GM19351 (cell line): ENCODE data around the gene THOC6.

Experiments used
- ATAC-seq: cut with Tn5 transposase; IDR thresholded peaks from one replicate; pipeline ENCODE4 v1.9.1; 2021; ENCODE audit warnings: mild to moderate bottlenecking, moderate library complexity; ENCODE audit not compliant: unreplicated experiment

THOC6 gene

GRCh38 chr16:2991566-2992261 is 32.1 kb upstream of the THOC6 start:
- ATAC-seq: no peak

GRCh38 chr16:2992383-2993081 is 31.3 kb upstream of the THOC6 start:
- ATAC-seq: no peak

DNA sequence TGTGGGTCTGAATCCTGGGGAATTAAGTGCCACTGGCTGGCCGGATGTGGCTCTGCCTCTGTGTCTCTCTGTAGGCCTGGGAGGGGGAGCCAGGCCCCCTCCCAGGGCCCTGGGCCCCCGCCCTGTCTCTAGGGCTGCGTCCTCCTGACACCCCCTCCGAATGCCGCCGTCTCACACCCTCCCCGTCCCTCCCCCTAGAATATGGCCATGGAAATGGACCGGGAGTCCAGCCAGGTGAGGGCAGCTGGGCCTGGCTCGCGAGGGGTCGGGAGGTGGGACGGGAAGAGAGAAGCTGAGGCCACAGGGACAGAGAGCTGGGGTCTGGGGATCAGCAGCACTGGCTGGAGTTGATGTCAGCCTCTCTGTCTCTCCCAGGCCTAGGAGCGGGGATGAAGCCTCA is 27.5 kb upstream of the THOC6 start:
- ATAC-seq: no peak

- ATAC-seq: no peak
These were observed 23.9 kb upstream of the THOC6 start for GRCh38 chr16:2999929-3000328.

DNA sequence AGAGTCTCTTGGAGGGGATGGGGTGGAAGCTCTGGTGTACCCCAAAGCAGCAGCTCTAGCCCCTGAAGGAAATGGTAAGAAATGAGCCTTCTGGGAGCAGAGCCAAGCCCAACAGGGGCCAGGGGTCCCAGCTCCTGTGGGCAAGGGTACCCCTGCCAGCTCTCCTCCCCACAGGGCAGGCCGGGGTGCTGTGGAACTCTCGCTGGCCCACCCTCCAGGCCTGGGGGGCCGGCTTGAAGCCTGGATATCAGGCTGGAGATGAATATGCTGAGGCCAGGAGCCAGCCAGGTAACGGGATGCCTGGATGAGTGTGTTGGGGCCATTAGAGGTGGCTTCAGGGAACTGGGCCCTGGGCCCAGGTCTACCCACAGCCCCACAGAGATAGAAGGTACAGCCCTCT is 23.3 kb upstream of the THOC6 start:
- no peak for ATAC-seq

GRCh38 chr16:3001316-3001715 is 22.5 kb upstream of the THOC6 start:
- ATAC-seq: no peak

- peak; percentile 96 for ATAC-seq
These were observed 20.1 kb upstream of the THOC6 start for GRCh38 chr16:3003582-3004270.

DNA sequence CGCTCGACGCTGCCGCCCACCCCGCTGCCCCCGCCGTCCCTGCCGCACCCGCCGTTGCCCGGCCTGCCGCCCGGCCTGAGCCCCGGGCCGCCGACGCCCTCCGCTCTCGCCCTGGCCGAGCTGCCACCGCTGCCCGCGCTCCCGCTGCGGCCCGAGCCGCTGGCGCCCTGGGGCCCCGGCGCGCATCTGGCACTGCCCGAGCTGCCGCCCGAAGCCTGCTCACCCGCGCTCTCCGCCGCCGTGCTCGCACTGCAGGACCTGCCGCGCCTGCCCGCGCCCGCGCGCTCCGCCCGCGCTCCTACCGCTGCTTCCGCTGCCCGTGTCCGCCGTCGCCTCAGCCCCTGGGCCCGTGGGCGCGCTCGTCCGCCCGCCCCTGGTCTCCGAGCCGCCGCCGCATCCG is 19.5 kb upstream of the THOC6 start:
- peak; percentile 12 for ATAC-seq

- ATAC-seq: no peak
These were observed 19.0 kb upstream of the THOC6 start for GRCh38 chr16:3004781-3005284.

DNA sequence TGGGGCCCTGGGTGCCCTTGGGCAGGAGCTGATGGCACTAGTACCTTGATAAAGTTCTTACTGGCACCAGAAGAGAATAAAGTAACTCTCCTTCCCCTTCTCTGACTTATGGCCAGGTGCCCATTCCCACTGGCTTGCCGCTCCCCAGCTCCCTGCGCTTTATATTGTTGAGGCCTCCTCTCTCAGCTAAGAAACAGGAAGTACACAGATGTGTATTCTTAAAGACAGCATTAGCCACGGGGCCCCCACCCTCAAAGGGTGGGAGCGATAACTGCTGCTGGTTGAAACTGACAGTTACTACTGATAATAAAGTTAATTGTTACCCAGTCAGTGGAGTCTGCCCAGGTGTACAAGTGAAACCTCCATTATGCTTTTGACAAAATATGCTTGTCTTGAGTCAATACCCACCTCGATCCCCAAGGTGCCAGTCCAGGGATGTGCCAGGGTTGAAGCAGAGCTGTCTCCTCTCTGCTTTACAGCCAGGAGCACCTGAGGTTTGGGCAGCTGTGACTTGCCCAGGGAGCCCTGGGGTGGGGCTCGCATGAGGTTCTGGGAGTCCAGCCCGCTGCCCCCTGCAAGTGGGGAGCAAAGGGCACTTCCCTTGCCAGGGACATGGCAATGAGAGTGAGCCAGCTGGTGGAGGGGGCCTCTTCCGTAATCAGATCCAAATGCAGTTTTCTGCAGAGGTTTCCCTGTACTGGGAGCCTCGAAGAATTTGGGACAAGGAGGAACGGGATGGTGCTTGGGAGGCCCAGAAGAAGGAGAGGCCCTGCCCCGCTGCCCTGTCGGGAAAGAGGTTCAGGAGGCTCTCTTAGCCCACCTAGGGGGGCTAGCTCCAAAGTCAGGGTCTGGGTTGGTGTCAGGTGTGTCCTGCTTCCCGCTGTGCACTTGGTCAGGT is 16.5 kb upstream of the THOC6 start:
- ATAC-seq: no peak

DNA sequence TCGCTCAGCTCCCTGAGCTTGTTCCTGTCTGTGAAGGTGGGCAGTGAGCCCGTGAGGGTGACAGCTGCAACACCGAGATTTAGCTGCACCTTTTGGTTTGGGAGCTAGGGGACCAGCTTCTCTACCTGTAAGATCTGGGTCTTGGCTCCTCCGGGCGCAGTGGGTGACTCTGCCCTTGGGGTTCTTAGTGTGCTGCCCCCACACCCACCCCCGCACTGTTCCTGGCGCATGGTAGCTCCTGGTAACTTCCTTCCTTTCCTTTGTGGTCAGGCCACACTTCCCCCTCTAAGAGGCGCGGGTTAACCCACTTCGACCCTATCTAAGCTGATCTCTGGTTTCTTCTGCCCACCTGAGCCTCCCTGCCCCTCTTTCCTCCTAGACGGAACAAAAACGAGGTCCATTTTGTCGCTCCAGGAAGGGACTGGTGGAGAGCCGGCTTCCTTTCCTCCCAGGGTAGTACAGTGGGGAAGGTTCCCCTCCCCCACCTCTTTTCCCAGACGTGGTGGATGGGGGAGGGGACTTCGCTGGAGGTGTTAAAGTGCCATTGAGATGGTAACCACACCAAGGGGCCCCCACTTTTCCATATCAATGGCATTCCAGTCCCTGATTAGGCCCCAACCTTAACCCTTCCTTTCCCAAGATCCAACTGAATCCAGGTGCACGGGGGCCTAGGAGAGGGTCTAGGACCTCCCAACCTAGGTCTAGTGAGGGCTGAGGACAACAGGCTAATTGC is 15.7 kb upstream of the THOC6 start:
- ATAC-seq: no peak

GRCh38 chr16:3008690-3009037 is 15.2 kb upstream of the THOC6 start:
- ATAC-seq: no peak

DNA sequence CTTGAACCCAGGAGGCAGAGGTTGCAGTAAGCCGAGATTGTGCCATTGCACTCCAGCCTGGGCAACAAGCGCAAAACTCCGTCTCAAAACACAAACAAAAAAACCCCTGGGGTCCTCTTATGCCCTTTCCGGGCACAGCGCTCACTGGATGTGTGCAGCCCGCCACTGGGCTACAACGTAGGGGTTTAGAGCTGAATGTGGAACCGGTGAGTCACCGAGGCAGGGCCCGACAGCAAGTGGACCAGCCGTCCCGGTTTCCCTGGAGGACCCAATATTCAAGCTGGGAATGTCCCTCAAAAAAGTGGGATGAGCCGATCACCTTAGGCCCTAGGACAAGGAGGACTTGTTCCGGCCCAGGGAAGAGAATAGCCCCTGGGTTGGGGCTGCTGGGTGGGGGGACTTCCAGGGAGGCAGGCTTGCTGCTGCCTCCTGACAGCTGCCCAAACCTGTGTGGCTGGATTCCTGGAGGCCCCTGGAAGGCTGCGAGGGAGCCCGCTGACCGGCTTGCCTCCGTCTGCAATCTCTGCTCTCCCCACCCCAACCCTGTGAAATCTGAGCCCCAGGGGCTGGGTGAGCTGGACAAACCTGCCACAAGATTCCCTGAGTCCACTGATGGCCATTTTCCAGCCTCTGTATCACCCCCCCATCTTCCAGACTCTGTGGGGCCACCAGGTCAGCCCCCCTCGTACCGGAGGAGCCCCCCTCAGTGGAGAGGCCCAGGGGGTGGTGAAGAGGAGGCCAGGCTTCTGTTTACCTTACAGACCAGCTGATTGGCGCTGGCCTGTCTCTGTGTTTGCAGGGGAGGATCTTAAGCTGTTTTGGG is 14.1 kb upstream of the THOC6 start:
- ATAC-seq: no peak

- no peak for ATAC-seq
These were observed 13.3 kb upstream of the THOC6 start for GRCh38 chr16:3010510-3010909.

GRCh38 chr16:3012246-3012645 is 11.6 kb upstream of the THOC6 start:
- no peak for ATAC-seq

DNA sequence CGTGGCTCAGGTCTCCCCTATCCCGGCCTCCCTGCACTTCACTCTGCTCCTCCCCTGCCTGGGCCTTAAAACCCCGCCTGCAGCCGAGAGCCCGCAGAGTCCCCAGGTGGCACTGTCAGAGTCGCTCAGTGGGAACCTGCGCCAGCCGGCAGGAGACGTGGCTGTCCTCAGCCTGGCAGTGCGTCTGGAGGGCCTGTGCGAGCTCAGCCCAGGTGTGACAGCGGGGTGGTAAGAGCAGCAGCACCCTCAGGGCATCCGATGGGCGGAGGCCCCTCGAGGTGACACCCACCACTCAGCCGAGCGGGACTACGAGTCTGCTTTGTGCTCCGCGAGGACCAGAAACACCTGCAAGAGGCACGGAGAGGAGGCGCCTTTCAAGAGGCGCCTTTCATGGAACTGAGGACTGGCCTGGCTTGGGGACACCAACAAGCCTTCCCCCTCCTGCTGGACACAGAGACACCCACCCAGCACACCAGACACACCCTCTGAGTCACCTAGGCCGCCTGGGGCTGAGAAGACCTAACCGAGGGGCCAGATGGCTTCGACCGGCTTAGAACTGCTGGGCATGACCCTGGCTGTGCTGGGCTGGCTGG is 10.9 kb upstream of the THOC6 start, which contains the start of gene CLDN9:
Gene CLDN9 (plus strand): TSS at position 96 of the 593 bp plus-strand sequence. CDS start 440 bp downstream, at position 536.
- no peak for ATAC-seq

- ATAC-seq: no peak
These were observed 10.3 kb upstream of the THOC6 start for GRCh38 chr16:3013491-3013951.

DNA sequence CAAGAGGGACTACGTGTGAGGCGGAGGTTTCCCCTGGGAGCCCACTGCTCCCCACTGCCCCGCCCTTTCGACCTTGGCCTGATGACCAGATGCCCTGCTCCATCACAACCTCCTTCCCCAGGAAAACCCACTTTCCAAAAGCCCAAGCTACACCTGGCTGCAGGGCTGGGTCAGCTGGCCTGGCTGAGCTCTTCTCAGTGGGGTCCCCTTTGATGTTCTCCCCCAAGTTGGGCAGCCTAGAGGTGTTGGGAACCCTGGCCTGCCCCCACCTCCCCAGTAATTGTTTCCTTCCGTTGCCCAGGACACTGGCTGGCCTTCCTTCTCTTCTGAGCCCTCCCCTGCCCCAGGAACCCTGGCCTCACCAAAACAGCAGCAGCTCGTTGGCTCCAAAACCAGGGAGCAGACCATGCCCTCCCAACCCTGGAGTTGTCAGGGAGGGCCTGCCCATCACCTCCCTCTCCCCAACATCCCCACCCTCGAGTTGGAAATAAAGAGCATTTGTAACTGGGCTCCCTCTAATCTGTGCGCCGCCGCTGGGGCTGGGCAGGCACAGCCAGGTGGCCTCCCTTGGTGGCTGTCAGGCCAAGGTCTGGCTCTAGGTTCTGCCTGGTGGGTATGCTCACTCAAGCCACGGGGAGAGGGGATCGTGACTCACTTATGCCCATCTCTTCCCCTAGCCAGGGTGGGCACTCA is 9.7 kb upstream of the THOC6 start:
- no peak for ATAC-seq
